Stimulated activated CD4-positive, alpha-beta T cell treated with anti-CD3 and anti-CD28 coated beads, Interleukin-2, amount 100 ng/mL, for 48 hours (primary cell): ENCODE measurements around the gene ACAA1.
"Not testable (repeated sequence)": the region's sequence is repeated elsewhere in the genome, so short reads cannot be mapped to it uniquely, and the experiment has no call there.

ENCODE experiments used
- DNase-seq, 2 donors: peaks; one replicate each; pipeline ENCODE4 v3.0.0-alpha.2; 2020

The ACAA1 gene

DNA sequence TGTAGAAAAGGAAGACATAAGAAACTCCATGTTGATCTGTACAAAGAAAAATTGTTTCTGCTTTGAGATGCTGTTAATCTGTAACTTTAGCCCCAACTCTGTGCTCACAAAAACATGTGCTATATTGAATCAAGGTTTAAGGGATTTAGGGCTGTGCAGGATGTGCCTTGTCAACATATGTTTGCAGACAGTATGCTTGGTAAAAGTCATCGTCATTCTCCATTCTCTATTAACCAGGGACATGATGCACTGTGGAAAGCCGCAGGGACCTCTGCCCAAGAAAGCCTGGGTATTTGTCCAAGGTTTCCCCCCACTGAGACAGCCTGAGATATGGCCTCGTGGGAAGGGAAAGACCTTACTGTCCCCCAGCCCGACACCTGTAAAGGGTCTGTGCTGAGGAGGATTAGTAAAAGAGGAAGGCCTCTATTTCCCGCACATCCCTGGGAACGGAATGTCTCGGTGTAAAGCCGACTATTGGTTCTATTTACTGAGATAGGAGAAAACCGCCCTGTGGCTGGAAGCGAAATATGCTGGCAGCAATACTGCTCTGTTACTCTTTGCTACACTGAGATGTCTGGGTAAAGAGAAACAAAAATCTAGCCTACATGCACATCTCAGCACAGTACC lies 2.3 kb downstream of the ACAA1 start:
- not testable (repeated sequence) for DNase-seq

DNA sequence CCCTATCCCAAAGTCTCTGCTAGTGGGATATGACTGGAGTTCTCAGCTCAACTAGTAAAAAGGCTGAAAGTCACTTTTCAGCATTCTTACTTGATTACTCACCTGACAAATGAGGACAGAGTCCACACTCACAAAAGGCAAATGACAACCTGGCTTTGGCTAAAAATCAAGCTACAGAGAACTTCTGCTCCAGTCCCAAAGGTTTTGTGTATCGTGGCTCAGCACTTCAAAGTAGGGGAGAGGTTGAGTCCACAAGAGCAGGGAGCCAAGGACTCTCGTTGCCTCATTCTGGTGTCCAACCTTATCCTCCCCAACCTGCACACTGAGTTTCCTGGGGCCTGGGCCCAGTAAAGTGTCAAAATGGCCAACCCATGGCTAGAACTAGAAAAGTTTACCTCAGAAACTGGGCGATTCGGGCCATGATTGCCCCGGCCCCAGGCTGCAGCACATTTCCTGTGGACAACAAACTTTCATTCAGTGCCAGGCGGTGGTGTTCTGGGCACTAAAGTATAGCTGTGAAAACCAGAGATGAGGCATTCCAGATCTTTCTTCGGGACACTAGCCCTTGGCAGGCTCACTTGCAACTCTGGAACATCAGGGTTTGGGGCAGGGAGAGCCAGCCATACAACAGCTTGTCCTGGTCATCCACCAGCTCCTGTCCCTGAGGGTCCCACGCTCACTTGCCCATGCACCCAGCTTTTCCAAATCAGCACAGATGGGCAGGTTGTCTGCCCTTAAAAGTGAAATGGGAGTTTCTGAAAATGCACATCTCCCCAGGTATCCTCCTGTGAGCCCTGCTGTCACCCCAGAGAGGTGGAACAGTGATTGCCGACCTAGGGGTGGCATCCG lies 3.1 kb downstream of the ACAA1 start:
- no peak for DNase-seq

GRCh38 chr3:38133209-38133556 lies 3.7 kb downstream of the ACAA1 start:
- no peak for DNase-seq

DNA sequence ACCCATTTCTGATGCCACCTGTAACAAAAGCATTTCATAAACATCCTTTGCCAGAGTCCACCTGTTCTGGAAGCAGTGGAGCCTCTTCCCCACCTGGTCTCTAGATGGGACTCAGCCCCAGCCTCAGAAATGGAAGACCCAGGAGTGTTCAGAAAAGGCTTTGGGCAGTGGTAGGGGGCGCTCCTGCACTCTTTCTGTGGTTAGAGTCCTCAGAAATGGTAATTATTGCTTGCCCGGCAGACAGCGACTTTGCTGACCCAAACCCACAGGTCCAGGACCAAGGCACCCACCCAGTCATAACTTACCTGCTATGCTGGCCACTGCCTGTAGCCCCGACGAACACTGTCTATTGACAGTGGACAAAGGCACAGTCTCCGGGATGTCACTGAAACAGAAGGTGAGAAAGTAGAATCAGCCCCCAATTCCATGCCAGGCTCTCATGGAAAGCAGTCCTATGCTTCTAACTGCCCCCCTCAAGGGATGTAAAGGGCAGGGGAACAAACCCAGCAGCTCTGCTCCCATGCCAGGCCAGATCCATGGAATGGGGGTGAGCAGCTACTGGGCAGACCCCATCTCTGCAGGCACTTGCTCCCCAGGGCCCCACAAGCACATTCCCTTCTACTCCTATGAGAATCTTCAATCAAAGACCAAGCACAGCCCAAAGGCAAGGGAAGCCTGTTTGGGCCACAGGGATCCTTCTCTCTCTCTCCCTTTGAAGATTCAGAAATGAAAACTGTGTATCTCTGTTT lies 5.1 kb downstream of the ACAA1 start:
- no peak for DNase-seq

GRCh38 chr3:38130631-38131065 lies 6.3 kb downstream of the ACAA1 start:
- DNase-seq: no peak

DNA sequence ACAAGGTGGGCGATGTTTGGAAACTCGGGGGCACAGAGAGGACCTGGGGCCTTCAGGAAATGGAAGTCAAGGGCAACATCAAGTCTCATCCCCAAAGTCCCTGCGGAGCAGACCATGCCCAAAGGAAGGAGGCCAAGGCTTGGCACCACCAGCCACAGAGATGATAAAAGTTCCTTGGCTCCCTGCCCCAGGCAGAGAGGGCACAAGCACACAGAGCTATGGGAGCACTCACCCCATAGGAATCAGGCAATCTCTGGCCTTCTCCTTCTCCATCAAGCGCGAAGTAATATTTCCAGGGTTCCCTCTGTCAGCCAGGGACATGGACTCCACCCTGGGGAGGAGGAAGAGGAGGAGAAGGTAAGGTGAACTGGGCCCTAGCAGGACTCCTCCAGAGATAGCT lies 7.9 kb downstream of the ACAA1 start:
- no peak for DNase-seq

DNA sequence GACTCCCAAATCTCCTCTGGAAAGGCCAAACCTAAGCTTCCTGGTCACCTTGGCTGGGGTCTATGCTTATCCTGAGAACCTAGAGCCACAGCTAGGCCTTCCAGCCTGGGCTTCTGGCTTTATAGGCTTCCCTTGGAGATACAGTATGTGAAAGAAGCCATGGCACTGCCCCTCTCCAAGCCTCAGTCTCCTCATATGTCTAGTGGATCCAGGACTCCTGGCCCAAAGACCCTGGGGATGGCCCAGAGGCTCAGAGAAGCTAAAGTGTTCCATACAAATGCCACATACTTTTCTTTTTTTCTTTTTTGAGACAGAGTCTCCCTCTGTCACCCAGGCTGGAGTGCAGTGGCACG lies 8.6 kb downstream of the ACAA1 start:
- no peak for DNase-seq

DNA sequence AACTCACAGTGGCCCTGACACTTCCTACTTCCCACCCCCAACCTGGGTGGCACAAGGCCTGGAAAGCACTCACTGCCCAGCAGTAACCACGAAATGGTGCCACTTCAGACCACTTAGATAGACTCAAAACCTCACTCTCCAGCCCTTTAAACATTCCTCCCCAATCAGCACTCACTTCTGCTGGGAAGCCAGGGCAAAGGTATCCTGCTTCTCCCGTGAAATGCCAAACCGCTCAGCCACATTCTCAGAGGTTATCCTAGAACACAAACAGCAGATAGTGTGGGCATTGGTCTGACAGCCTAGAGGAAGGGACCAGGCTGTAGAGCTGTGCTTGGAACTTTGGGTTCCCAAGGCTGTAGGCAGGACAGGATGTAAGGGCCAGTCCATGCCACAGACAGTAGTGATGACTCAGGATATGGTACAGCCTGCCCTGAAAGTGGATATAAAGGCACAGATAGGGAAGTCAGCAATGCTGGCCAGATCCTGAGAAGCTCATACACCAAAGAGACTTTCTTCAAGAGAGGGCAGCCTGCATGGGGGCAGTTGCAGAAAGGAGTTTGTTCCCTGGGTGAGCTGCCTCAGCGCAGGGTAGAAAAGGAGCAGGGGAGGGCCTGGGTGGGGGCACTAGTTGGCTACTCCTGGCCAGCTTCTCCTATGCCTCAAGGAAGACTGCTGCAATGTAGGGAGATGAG lies 9.2 kb downstream of the ACAA1 start:
- no peak for DNase-seq

DNA sequence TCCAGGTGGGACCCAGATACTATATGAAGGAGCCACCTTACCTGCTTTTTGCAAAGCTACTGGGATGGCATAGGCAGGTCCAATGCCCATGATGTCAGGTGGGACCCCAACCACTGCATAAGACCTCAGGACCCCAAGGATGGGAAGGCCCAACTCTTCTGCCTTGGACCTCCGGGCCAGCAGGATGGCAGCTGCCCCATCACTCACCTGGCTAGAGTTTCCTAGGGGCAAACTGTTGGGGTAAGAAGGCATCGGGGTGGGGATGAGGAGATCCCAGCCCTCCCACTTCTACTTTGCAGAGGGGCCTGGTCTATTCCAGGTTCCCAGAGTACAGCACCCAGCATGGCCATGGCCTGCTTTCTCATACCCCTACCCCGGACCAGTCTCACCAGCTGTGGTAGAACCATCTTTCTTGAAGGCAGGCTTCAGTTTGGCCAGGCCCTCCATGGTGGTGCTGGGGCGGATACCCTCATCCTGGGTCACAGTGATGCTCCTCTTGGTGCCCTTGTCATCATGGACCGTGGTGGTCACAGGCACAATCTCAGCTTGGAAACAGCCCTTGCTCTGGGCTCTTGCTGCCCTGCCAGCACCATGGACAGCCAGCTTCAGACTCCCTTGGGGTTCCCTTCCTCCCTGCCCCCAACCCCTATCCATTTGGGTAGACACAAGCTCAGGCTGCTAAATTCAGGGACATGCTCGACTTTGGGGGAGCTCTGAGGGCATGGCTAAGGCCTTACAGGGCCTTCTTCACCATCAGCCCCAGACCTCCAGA lies 10.6 kb downstream of the ACAA1 start:
- DNase-seq: no peak

DNA sequence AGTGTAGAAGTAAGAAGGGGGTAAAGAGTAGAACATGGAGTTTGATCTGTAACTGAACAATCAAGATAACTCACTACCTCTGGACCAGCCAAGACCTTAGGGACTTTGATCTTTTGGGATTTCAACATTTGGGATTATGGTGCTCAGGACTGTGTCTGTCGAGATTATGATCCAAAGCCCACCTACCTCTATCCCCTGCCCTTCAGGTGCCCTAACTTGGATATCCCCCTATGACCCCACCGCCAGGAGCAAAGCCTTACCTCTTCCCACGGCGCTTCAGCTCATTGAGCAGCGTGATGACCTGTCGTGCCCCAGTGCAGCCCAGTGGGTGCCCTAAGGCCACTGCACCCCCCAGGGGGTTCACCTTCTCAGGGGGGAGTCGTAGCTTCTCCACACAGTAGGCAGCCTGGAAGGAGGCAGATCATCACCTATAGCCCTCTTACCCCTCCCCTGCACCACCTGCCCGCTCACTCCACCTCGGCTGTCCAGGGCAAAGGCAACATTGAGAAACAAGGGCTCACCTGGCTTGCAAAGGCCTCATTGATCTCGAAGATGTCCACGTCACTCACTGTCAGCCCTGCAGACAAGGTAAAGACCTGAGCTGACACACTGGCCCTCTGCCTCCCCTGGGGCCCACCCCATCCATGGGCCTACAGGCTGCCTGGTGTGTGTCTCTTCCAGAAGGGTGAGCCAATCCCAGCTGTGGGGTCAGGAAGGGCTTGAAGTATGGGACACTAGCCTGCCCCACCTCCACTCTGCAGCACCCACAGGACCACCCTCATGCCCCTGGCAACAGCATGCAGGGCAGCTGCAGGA lies 11.4 kb downstream of the ACAA1 start:
- no peak for DNase-seq

GRCh38 chr3:38124324-38125122 lies 12.4 kb downstream of the ACAA1 start:
- no peak for DNase-seq

- no peak for DNase-seq
Observed at GRCh38 chr3:38122712-38123290, 14.1 kb downstream of the ACAA1 start.

DNA sequence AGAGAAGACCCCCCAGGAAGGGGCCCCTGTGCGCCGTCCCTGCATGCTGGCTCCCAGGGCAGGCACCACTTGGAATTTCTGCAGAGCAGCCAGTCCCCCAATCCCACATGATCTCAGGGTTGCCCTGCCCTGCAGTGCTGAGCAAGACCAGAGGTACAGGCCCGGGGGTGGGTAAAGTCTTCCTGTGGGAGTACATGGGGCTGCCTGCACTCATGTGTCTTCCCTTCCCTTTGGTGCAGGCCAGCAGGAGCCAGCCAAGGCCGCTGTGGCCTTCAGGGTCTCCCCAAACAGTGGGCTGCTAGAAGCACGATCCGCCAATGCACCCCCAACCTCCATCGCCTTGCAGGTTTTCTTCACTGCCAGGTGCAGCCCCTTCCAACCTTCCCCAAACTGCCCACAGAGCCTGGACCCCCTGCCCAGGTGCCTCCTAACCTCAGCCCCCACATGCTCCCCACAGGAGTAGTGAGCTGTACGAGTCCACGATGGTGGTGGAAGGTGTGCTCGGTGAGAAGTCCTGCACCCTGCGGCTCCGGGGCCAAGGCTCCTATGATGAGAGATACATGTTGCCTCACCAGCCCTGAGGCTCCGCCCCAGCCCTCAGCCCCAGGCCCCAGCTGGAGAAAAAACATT lies 15.0 kb downstream of the ACAA1 start:
- DNase-seq: no peak

- DNase-seq: no peak
Observed at GRCh38 chr3:38121451-38121831, 15.5 kb downstream of the ACAA1 start.

GRCh38 chr3:38120693-38121450 lies 16.1 kb downstream of the ACAA1 start:
- no peak for DNase-seq

- no peak for DNase-seq
Observed at GRCh38 chr3:38119821-38120692, 16.9 kb downstream of the ACAA1 start.

DNA sequence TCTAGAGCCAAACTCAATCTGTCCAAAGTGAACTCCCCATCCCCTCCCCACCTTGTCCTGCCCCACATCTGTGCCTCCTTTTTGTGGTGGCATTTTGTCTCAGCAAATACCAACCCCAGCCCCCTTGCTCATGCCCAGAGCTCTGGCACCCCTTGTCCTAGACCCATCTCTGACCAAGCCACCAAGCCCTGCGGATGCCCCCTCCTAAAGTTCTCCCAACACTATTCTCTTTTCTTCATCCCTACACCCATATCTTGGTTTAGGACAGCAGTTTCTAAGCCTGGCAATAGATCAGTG lies 17.7 kb downstream of the ACAA1 start:
- no peak for DNase-seq
